ENCODE data around the gene DNASE2.
"Not testable (repeated sequence)": the region's sequence is repeated elsewhere in the genome, so short reads cannot be mapped to it uniquely, and the experiment has no call there.

DNASE2 gene, protein sequence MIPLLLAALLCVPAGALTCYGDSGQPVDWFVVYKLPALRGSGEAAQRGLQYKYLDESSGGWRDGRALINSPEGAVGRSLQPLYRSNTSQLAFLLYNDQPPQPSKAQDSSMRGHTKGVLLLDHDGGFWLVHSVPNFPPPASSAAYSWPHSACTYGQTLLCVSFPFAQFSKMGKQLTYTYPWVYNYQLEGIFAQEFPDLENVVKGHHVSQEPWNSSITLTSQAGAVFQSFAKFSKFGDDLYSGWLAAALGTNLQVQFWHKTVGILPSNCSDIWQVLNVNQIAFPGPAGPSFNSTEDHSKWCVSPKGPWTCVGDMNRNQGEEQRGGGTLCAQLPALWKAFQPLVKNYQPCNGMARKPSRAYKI

DNA sequence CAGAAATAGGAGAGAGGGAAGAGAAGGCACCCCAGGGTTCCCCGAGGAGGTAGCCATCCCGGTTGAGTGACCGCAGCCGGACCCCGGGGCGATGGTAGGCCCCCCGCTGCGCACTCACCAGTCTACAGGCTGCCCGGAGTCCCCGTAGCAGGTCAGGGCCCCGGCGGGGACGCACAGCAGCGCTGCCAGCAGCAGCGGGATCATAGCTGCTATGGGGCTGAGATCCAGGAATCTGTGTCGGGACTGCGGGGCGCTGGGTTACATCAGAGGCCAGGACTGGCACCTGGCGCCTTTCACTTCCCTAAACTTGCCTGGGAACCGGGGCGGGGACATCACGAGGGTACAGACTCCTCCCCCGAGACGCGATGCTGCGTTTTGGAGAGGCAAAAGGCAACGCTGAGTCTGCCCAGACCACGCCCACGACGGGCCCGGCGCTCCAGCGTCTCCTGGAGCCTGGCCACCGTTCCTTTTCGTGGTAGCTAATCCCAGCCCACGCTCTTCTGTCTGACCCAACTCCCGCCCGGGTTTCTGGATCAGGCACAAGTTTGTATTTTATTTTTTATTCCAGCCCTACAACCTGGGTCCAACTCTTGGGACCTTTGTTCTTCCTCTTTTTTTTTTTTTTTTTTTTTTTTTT, at the start of gene DNASE2:
DNASE2 (minus strand) TSS at position 278 of the 637 bp plus-strand sequence; CDS start at position 204, 74 bp downstream.
- DNase-seq: peak; percentile 64 to 75 (median 70)

DNA sequence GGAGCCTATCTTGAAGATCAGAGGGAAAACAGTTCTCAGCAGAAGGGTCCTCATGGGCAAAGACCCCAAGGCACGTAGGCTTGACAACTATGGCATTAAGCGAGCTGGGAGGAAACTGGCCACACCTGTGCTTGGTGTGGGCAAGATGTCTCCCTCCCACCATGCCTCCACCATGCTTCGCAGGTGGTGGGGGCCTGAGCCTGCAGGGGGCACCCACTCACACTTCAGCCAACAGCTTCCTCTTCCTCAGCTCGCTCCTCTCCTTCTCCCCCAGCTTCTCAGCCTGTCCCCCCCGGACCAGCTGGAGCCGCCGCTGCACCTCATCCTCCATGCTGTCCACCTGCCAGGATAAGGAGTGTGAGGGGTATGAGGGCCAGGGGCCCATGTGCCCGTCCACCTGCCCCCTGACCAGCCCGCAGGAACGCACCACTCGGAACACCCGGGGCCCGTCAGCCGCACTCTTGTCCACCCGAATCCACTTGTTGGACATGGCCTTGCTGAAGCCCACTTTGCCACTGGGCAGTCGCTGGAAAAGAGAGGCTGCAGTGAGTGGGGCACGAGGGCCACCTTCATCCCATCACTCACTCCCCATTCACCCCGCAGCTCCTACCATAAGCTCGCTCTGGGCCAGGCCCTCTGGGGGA, 48.9 kb upstream of the DNASE2 start:
- no peak for DNase-seq

DNA sequence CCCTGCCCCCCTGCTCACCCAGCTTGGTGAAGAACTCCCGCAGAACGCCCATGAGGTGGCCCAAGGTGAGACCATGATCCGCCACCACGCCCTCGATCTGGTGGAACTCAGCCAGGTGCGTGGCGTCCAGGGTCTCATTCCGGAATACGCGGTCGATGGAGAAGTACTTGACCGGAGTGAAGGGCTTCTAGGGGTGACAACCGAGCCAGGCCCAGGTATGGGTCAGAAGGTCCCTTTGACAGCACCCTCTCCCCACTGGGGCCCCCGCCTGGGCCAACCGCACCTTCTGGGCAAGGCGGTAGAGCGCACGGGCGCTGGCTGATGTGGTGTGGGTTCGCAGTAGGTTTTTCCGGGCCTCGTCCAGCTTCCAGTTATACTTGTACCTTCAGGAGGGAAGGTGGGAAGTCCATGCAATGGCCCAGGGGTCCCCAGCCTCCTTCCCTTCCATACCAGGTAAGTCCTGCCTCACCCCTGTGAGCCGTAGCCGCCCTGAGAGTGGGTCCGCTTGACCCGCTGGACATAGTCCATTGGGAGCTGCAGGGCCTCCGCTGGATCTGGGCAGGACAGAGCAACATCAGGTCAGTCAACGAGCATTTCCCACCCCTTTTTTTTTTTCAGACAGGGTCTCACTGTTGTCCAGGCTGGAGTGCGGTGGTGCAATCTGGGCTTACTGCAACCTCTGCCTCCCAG, 43.5 kb upstream of the DNASE2 start:
- DNase-seq: no peak

DNA sequence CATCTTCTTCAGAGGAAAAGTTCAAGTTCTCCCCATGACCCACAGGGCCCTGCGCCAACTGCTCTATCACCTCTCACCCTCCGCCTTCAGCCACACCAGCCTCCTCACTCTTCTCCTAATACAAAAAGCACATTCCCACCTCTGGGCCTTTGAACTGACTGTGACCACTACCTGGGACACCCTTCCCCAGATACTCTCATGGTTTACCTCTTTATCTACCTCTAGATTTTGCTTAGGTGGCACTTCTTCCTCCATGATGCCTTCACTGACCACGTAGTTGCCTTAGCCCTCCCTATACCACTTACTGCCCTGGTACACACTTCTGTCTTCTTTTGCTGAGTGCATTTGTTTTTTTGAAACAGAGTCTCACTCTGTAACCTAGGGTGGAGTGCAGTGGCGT, 41.7 kb upstream of the DNASE2 start:
- DNase-seq: no peak

DNA sequence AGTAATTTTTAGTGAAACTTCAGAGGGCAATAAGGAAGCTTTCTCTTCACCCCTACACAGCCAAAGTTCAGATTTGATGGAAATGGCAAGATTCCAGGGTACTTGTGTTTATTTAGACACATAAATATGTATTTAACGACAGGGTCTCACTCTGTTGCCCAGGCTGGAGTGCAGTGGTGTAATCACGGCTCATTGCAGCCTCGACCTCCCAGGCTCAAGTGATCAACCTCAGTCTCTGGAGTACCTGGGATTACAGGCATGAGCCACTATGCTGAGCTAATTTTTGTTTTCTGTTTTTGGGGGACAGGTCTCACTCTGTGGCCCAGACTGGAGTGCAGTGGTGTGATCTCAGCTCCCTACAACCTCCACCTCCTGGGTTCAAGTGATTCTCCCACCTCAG, 39.8 kb upstream of the DNASE2 start:
- no peak for DNase-seq

DNA sequence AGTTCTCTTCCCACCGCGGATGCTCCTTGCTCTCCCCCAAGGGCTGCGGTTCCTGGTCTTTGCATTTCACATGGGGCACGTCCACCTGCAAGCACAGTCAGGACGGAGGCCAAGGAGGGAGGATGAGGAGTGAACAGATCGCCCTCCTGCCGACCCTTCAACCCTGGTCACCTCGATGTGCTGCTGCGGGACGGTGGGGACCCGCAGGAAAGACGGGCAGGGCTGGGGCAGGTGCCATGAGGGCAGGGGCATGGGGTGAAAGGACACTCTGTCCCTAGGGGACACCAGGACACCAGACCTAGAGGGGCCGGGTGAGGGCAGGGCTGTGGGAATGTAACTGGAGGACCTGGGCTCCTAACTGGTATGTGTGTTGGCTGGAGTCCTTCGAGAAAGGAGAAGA, 37.0 kb upstream of the DNASE2 start:
- no peak for DNase-seq

DNA sequence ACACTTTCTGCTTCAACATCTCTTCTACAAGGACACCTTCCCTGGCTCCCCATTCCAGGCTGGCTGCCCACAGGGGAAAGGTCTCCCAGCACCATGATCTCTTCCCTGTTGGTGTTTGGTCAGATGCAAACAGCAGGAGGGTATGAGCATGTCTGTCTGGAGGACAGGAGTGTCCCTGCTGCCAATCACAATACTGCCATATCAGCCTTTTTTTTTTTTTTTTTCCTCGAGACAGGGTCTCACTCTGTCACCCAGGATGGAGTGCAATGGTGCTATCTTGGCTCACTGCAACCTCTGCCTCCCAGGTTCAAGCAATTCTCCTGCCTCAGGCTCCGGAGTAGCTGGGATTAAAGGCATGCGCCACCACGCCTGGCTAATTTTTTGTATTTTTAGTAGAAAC, 34.6 kb upstream of the DNASE2 start:
- not testable (repeated sequence) for DNase-seq

DNA sequence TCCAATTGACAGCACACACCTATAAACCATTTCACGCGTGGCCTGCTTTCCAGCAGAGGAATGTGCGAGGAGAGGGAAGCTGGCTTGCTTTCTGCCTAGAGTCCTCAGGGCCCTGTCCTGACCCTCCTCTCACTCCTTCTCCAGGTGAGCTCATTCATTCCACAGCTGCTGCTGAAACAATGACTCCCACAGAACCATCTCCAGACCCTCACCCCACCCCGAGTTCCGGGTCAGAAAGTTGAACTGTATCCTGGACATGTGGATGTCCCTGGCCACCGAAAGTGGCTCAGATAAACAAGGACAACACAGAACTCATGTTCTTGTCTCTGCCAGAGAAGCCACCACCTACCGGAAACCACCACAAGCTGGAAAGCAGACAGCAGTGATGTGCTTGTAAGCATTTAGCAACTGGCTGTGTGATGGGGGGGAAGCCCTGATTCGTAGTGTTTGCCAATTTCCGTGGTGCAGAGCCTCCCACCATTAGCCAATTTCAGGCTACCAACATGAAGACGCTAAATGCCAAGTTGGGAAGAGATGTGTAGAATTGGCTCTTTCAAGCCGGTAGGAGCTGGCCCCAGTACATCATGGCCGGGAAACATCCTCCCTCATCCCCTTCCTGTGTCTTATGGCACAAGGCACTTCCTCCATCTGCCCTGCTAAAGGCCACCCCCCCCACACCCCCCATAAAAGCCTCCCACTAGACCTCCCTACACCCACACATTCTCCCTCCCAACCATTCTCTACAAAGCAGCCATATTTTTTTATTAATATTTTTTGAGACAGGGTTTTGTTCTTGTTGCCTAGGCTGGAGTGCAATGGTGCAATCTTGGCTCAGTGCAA, 32.8 kb upstream of the DNASE2 start:
- peak in 1 of 4 experiments; percentile 7 for DNase-seq

DNA sequence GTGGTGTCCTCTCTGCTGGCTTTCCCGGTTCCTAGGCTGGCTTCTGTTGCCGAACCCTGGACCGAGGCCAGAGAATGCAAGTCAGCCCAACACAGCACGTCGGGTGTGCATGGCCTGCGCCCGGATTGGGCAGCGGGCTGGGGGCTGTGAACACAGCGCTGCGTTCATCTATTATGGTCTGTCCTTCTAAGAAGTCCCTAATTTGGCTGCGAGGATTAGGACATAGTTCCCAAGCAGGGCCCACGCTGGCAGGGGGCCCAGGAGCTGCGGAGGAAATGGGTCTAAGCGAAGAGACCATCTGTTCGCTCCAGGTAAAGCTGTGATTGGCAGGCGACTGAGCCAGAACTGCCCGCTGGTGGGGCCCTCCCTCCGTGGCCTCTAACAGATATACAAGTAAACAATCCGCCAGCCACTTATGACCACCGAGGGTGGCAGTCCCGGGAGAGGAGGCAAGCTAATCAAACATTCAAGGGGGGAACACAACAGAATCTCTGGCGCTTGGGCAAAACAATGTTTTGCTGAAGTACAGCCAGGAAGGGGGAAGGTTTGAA, 31.8 kb upstream of the DNASE2 start:
- no peak for DNase-seq

DNA sequence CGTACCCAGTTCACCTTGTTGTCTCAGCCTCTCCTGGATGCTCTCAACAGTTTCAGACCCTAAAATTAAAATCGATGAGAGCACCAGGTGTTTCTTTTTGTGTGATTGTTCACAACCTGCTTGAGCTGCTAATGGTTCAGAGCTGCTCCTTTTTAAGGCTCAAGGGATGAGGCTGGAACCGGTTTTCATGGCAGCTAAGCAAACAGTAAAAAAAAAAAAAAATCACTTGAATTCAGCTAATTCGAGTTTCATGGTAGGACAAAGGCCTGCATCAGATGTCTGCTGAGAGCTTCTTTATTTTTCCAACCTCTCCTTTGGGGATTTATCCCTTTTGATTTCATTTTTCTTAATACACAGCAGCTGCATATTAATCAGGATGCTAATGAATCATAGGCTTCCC, 31.3 kb upstream of the DNASE2 start:
- no peak for DNase-seq

DNA sequence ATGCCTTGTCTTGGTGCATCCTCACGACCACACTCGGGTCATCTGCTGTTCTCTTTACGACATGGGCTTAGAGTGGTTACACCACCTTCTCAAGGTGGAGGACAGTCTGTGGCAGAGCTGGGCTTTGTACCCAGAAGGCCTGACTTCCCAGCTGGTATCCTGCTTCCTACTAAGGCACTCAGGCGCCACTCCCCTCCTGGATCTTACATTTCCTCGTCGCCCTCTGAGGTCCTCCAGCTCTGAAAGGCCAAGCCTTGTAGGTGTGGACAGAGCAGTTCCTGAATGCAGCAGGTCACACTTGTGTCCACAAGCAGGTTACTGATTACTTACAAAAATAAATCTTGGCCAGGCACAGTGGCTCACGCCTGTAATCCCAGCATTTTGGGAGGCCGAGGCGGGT, 25.9 kb upstream of the DNASE2 start:
- DNase-seq: no peak

DNA sequence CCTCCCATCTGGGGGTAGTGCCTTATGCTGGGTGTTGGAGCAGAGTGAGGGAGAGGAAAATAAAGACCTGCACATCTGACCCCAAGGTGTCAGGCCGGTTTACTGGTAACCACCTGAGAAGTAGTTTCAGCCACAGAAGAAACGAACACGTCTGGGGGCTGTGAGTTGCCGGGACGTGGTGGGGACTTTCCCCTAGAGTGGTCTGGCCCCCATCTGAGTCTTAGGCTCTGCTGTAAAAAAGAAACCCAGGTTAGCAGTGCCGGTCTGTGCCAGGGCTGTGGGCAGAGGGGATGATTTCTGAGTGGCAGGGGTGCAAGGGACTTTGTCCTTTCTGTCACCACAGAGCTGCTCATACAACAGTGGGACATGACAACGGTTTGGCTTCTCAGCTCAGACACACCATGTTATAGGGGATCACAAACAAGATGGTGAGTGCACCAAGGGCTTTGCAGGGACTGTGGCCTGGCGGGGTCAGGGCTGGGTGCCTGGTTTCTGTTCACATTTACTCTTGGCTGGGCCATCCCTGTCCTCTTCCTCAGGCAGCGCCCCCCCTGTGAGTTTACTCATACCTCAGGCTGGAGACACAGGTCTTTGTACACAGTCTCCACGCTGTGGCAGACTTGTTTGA, 18.8 kb upstream of the DNASE2 start:
- no peak for DNase-seq

DNA sequence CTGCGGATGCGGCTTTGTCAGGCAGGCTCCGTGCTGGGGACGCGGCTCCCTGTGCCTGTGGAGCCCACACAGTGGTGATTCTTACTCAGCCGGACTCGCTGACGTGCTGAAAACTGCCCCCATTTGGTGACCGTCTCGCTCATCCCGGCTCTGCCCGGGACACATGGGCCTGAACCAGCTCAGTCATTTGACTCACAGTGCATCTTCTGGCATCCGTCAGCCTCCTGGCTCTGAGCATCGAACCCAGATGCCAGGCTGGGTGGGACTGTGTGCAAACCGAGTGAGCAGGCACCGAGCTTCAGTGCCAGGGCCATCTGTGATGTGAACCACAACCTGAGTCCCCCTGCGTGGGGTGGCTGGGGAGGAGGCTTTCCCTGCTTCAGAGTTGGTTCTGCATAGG, 15.2 kb upstream of the DNASE2 start:
- DNase-seq: no peak

DNA sequence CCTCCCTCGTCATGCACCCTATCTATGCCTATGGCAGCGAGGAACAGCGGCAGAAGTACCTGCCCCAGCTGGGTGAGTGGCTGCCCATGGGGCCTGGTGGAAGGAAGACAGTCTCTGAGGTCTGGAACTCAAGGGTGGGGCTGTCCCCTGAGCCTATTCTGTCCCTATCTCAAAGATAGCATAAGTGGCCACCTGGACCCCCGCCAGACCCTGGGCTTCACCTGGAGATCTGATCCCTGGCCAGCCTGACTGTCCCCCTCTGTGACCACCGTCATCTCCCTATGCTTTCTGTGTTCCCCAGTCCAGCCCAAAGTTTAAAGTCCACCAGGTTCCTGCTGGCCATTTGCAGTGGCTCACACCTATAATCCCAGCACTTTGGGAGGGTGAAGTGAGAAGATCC, 12.3 kb upstream of the DNASE2 start:
- DNase-seq: no peak

DNA sequence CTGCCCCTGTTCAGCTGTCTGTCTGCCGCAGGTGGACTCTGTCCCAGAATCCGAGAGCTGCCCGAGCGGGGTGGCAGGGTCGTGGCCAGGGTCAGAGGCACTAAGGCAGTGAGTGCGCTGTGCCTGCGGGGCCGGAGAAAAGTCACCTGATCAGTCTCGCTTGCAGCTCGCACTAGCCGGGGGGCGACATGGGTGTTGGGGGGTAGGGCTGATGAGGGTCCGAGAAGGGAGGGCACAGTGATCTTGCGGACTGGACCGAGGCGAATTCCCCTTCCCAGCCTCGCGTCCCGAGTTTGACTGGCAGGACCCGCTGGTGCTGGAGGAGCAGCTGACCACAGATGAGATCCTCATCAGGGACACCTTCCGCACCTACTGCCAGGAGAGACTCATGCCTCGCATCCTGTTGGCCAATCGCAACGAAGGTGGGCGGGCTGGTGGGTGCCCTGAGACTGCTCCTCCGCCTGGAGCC, 10.3 kb upstream of the DNASE2 start:
- DNase-seq: no peak

DNA sequence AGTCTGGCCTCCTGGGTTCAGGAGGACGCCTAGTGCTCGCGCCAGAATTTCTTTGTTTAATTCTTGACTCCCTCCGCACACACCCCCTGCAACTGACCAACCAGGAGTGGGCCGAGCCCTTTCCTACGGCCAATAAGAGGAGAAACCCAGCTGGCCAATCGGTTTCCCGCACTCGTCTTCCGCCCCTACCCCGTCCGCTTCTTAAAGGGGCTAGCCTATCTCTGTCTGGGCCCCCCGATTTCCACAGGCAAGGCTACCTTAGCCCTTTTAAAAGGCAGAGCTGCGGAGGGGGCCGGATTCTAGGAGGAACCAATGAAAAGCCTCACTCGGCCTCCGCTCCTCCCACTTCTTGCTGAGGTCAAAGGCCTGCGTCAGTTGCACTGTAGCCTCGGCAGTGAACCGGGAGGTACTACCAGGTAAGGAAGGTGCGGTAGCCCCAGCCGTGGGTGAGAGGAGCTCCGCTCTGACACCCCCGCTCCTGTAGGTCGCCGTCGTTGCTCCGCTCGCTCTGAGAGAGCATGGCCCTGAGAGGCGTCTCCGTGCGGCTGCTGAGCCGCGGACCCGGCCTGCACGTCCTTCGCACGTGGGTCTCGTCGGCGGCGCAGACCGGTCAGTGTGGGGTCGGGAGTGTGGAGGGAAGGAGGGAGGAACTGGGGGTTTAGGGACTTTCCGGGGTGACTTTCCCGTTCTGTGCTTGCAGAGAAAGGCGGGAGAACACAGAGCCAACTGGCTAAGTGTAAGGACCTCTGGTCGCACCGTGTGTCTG, 9.7 kb upstream of the DNASE2 start, which contains the start of gene GCDH:
GCDH (plus strand) TSS at position 374 of the 766 bp plus-strand sequence; CDS start at position 519, 145 bp downstream.
- peak; percentile 82 to 91 (median 89) for DNase-seq

DNA sequence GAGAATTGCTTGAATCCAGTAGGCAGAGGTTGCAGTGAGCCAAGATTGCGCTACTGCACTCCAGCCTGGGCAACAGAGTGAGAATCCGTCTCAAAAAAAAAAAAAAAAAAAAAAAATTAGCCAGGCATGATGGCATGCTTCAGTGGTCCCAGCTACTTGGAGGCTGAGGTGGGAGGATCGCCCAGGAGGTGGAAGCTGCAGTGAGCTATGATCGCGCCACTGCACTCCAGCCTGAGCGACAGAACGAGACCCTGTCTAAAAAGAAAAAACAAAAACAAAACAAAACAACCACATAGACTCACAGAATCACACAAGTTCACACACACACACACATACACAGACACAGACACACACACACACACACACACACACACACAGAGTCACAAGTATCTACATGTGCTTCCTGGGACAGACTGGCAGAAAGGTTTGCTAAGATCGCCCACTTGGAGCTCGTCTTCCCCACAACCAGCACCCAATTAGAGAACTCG, 9.1 kb upstream of the DNASE2 start:
- not testable (repeated sequence) for DNase-seq

DNA sequence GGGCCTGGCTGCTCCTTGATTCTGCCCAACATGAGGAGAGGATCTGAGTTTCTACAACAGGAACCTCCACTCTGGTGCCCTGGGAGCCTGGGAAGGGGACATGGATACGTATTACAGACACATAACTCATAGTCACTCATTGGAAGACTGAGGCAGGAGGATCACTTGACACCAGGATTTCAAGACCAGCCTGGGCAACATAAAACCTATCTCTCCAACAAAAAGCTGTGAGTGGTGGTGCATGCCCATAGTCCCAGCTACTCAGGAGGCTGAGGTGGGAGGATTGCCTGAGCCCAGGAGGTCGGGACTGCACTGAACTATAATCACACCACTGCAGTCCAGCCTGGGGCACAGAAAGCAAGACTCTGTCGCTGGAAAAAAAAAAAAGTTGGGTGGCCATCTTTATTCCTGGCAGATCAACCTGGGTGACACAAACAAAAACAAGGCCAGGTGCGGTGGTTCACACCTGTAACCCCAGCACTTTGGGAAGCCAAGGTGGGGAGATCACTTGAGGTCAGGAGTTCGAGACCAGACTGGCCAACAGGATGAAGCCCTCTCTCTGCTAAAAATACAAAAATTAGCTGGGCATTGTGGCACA, 6.9 kb upstream of the DNASE2 start:
- no peak for DNase-seq

DNA sequence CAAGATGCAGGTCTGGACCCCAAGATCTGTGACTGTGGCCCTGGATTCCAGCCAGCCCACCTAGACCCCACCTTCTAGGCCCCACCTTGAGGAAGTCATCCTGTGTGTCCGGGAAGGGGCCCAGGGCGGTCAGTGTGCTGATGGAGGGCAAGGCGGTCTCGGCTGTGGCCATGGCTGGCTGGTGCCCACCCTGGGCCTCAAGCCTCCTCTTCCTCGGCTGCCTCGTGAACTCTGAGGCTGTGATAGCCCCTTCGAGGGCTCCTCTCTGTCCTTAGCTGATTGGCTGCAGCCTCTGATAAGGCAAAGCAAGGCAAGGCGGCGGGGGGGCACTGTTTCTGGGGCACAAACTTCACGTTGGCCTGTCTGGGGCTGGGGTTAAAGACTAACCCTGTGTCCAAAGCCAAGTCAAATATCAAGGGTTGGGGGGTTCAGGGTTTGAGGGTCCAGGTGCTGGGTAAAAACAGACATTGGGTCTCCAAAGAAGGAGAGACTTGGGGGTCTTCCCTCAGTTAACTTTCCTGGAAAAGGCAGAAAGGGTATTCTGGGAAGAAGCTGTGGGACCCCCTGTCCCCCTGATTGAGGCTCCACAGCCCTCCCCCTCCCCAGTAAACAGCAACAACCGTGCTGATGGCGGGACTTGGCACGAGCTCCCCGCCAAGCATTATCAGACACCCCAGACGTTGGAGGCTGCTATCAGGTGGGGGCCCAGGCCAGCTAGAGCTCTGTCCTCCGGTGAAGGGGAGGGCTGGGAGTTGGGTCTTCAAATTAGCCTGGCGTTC, 5.9 kb upstream of the DNASE2 start, which contains the start of gene KLF1:
KLF1 (minus strand) TSS at position 233 of the 779 bp plus-strand sequence; CDS start at position 172, 61 bp downstream.
- no peak for DNase-seq

Measured in activated CD4-positive, CD25-positive, alpha-beta regulatory T cell (primary cell).